GM23338 (cell line): Measurements from ENCODE around the gene PIGN. TPM values are rescaled to one million over a fixed set of nuclear protein-coding genes. Genes with fewer than 3 reads are reported as not detected.

Experiments
- ATAC-seq: fragments of 200-7000 bp; cut with Tn5 transposase; 3 replicates; pipeline ENCODE4 v1.9.1; 2020
- DNase-seq: peaks from one replicate; pipeline ENCODE4 v3.0.0-alpha.2; 2015; ENCODE audit warnings: low spot score
- H2AFZ ChIP-seq: fragments of 200-600 bp; sonication (generic); 2 replicates; pipeline ENCODE4 v1.8.0; 2016; ENCODE audit warnings: antibody characterized with exemption, mild to moderate bottlenecking, moderate library complexity
- H3F3A ChIP-seq: fragments of 200-600 bp; sonication (generic); replicated peaks from 2 replicates; pipeline ENCODE4 v1.8.0; 2017; ENCODE audit warnings: antibody characterized with exemption, mixed run types, low read depth
- H3K27ac ChIP-seq: fragments of 200-600 bp; sonication (generic); 2 replicates; pipeline ENCODE4 v1.6.1; 2016; ENCODE audit warnings: low read depth
- H3K27me3 ChIP-seq: fragments of 200-600 bp; sonication (generic); 2 replicates; pipeline ENCODE4 v1.8.0; 2016; ENCODE audit warnings: mild to moderate bottlenecking, mixed run types, moderate library complexity; ENCODE audit not compliant: insufficient read depth
- H3K36me3 ChIP-seq: fragments of 200-600 bp; sonication (generic); 2 replicates; pipeline ENCODE4 v1.8.0; 2016; ENCODE audit warnings: mild to moderate bottlenecking; ENCODE audit not compliant: insufficient read depth
- H3K4me1 ChIP-seq: fragments of 200-600 bp; sonication (generic); 2 replicates; pipeline ENCODE4 v1.8.0; 2016; ENCODE audit warnings: mild to moderate bottlenecking, moderate library complexity; ENCODE audit not compliant: insufficient read depth
- H3K4me2 ChIP-seq: fragments of 200-600 bp; sonication (generic); 2 replicates; pipeline ENCODE4 v1.7.1; 2017; ENCODE audit warnings: mixed run types
- H3K4me3 ChIP-seq: fragments of 200-600 bp; sonication (generic); 2 replicates; pipeline ENCODE4 v1.6.1; 2016; ENCODE audit warnings: mixed run types
- H3K79me2 ChIP-seq: fragments of 200-600 bp; sonication (generic); replicated peaks from 2 replicates; pipeline ENCODE4 v1.8.0; 2017; ENCODE audit warnings: mild to moderate bottlenecking; ENCODE audit not compliant: insufficient read depth
- H3K9me2 ChIP-seq: fragments of 200-600 bp; sonication (generic); 2 replicates; pipeline ENCODE4 v1.8.0; 2017; ENCODE audit not compliant: insufficient read depth
- H4K20me1 ChIP-seq: fragments of 200-600 bp; sonication (generic); replicated peaks from 2 replicates; pipeline ENCODE4 v1.8.0; 2017; ENCODE audit warnings: mild to moderate bottlenecking; ENCODE audit not compliant: insufficient read depth
- H3K27ac Mint-ChIP-seq: 2 replicates; pipeline ENCODE4 v1.8.0; 2020; ENCODE audit warnings: inconsistent platforms, mild to moderate bottlenecking, moderate library complexity, mixed read lengths
- H3K27me3 Mint-ChIP-seq: 3 replicates; pipeline ENCODE4 v1.8.0; 2022; ENCODE audit warnings: low read depth, mild to moderate bottlenecking, moderate library complexity, mixed read lengths, inconsistent platforms; ENCODE audit not compliant: insufficient read depth, poor library complexity
- H3K36me3 Mint-ChIP-seq: 3 replicates; pipeline ENCODE4 v1.8.0; 2021; ENCODE audit warnings: low read depth, mild to moderate bottlenecking, inconsistent platforms, moderate library complexity, mixed read lengths
- H3K4me1 Mint-ChIP-seq: 3 replicates; pipeline ENCODE4 v1.8.0; 2020; ENCODE audit warnings: mild to moderate bottlenecking, inconsistent platforms, mixed read lengths
- H3K4me3 Mint-ChIP-seq: 3 replicates; pipeline ENCODE4 v1.8.0; 2021; ENCODE audit warnings: moderate library complexity, mild to moderate bottlenecking, inconsistent platforms, mixed read lengths
- H3K9me3 Mint-ChIP-seq: 3 replicates; pipeline ENCODE4 v1.8.0; 2020; ENCODE audit warnings: moderate library complexity, mild to moderate bottlenecking, inconsistent platforms, mixed read lengths
- CREB1 ChIP-seq: fragments of 250-450 bp; sonication (Bioruptor Pico); IDR thresholded peaks from 2 replicates; pipeline ENCODE4 v1.5.0; 2020; ENCODE audit warnings: low read depth, mild to moderate bottlenecking, moderate library complexity
- EZH2 ChIP-seq: fragments of 200-600 bp; sonication (generic); IDR thresholded peaks from one replicate; pipeline ENCODE4 v1.8.0; 2017; ENCODE audit warnings: antibody characterized with exemption, mild to moderate bottlenecking, low read depth; ENCODE audit not compliant: unreplicated experiment
- EZH2phosphoT487 ChIP-seq: fragments of 200-600 bp; sonication (generic); IDR thresholded peaks from one replicate; pipeline ENCODE4 v1.8.1; 2018; ENCODE audit warnings: antibody characterized with exemption; ENCODE audit not compliant: unreplicated experiment
- JUNB ChIP-seq: IDR thresholded peaks from one replicate; pipeline ENCODE4 v1.6.1; 2016; ENCODE audit warnings: antibody characterized with exemption; ENCODE audit not compliant: unreplicated experiment
- NANOG ChIP-seq: IDR thresholded peaks from 2 replicates; pipeline ENCODE4 v1.6.1; 2016; ENCODE audit warnings: antibody characterized with exemption, borderline replicate concordance
- POLR2AphosphoS5 ChIP-seq: IDR thresholded peaks from 2 replicates; pipeline ENCODE4 v1.6.1; 2016; ENCODE audit warnings: antibody characterized with exemption, low read depth
- STAT1 ChIP-seq: IDR thresholded peaks from one replicate; pipeline ENCODE4 v1.6.1; 2016; ENCODE audit warnings: antibody characterized with exemption; ENCODE audit not compliant: unreplicated experiment
- ZNF114 ChIP-seq: fragments of 250-450 bp; sonication (Bioruptor Pico); IDR thresholded peaks from 2 replicates; pipeline ENCODE4 v1.5.0; 2020; ENCODE audit warnings: mild to moderate bottlenecking, moderate library complexity
- ZNF331 ChIP-seq: fragments of 250-450 bp; sonication (Bioruptor Pico); IDR thresholded peaks from 2 replicates; pipeline ENCODE4 v1.5.0; 2020; ENCODE audit warnings: low read depth, mild to moderate bottlenecking, moderate library complexity
- polyA plus RNA-seq: library from polyadenylated mRNA; unstranded; fragments of >200 nt; fragmentation: Nextera tagmentation; extraction: Ambion mirVana; gene quantifications from 2 replicates; pipeline ENCODE4 v1.2.1, GENCODE V29; 2016
- total RNA-seq: library from RNA; depleted of rRNA; stranded (reverse); fragments of >200 nt; shearing (Covaris generic); gene quantifications from 2 replicates; pipeline ENCODE4 v1.2.3, GENCODE V29; 2014
- TF ChIP-seq, protein P1 (sequence below), 2 experiments: fragments of 200-600 bp in 1 of 2; sonication (generic) in 1 of 2; conservative IDR thresholded peaks; 2 replicates each; pipeline versions ENCODE4 v1.5.1 to v1.6.1; 2016 to 2017; ENCODE audit warnings: antibody characterized with exemption in 2 of 2, low read depth in 2 of 2, mild to moderate bottlenecking in 2 of 2, moderate library complexity in 1 of 2
- TF ChIP-seq, protein P2 (sequence below): IDR thresholded peaks from 2 replicates; pipeline ENCODE4 v1.6.1; 2016; ENCODE audit warnings: antibody characterized with exemption
- TF ChIP-seq, protein P3 (sequence below): fragments of 250-450 bp; sonication (Bioruptor Pico); IDR thresholded peaks from 2 replicates; pipeline ENCODE4 v1.5.0; 2020; ENCODE audit warnings: mild to moderate bottlenecking, moderate library complexity
- TF ChIP-seq, protein P4 (sequence below): IDR thresholded peaks from one replicate; pipeline ENCODE4 v1.6.1; 2018; ENCODE audit warnings: antibody characterized with exemption; ENCODE audit not compliant: unreplicated experiment

The PIGN gene
- total and polyA plus RNA-seq, 2 experiments from 2014 or later, result 9.4 to 33.0 TPM

DNA sequence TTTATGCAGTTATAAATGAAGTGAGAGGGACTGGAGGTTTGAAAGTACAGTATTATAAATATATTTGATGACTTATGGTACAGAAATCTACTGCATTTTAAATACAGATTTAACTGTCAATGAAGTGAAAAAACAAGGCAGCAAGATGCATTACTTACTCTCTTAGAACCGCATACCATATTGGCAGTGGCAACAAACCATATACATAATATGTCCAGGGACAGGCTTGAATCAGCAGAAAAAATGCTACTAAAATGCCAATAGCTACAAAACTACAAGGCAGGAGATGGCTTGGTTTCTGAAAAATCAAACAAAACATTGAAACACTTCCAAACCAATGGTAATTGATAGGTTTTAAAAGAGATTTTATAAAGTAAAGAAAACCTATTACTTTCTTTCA lies 77.2 kb downstream of the PIGN start:
- no peaks in the 10 kb centered on the region for H3K4me1 ChIP-seq
- H3K27me3 Mint-ChIP-seq, result no peaks in the 10 kb centered on the region
- no peak overlapping the region for H3K4me2 ChIP-seq
- H3K4me1 Mint-ChIP-seq, result no peaks in the 10 kb centered on the region
- H3K4me3 ChIP-seq, result no peak overlapping the region
- no peaks in the 10 kb centered on the region for H4K20me1 ChIP-seq
- DNase-seq (no peak), ATAC-seq (no peak)
- no peak overlapping the region for H3K4me3 Mint-ChIP-seq
- H3K36me3 ChIP-seq, result no peaks in the 10 kb centered on the region
- H3K9me3 Mint-ChIP-seq, result no peaks in the 10 kb centered on the region
- H3F3A ChIP-seq, result no peaks in the 10 kb centered on the region
- no peak overlapping the region for H2AFZ ChIP-seq
- no peak overlapping the region for H3K27ac Mint-ChIP-seq
- H3K9me2 ChIP-seq, result no peaks in the 10 kb centered on the region
- H3K79me2 ChIP-seq, result no peaks in the 10 kb centered on the region
- H3K27ac ChIP-seq, result no peak overlapping the region
- TF ChIP-seq NANOG (no peak), EZH2phosphoT487 (no peak), ZNF114 (no peak), ZNF331 (CRISPR knock-in tag) (no peak), JUNB (no peak), EZH2 (no peak), STAT1 (no peak), POLR2AphosphoS5 (no peak), CREB1 (CRISPR knock-in tag) (no peak)
- TF ChIP-seq, protein P1, sequence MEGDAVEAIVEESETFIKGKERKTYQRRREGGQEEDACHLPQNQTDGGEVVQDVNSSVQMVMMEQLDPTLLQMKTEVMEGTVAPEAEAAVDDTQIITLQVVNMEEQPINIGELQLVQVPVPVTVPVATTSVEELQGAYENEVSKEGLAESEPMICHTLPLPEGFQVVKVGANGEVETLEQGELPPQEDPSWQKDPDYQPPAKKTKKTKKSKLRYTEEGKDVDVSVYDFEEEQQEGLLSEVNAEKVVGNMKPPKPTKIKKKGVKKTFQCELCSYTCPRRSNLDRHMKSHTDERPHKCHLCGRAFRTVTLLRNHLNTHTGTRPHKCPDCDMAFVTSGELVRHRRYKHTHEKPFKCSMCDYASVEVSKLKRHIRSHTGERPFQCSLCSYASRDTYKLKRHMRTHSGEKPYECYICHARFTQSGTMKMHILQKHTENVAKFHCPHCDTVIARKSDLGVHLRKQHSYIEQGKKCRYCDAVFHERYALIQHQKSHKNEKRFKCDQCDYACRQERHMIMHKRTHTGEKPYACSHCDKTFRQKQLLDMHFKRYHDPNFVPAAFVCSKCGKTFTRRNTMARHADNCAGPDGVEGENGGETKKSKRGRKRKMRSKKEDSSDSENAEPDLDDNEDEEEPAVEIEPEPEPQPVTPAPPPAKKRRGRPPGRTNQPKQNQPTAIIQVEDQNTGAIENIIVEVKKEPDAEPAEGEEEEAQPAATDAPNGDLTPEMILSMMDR (conservative IDR thresholded peaks at IDR 0.05; ENCODE audit: low read depth in 2 of 2), result no peak
- TF ChIP-seq, protein P2, sequence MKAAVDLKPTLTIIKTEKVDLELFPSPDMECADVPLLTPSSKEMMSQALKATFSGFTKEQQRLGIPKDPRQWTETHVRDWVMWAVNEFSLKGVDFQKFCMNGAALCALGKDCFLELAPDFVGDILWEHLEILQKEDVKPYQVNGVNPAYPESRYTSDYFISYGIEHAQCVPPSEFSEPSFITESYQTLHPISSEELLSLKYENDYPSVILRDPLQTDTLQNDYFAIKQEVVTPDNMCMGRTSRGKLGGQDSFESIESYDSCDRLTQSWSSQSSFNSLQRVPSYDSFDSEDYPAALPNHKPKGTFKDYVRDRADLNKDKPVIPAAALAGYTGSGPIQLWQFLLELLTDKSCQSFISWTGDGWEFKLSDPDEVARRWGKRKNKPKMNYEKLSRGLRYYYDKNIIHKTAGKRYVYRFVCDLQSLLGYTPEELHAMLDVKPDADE, result no peak
- TF ChIP-seq, protein P3, sequence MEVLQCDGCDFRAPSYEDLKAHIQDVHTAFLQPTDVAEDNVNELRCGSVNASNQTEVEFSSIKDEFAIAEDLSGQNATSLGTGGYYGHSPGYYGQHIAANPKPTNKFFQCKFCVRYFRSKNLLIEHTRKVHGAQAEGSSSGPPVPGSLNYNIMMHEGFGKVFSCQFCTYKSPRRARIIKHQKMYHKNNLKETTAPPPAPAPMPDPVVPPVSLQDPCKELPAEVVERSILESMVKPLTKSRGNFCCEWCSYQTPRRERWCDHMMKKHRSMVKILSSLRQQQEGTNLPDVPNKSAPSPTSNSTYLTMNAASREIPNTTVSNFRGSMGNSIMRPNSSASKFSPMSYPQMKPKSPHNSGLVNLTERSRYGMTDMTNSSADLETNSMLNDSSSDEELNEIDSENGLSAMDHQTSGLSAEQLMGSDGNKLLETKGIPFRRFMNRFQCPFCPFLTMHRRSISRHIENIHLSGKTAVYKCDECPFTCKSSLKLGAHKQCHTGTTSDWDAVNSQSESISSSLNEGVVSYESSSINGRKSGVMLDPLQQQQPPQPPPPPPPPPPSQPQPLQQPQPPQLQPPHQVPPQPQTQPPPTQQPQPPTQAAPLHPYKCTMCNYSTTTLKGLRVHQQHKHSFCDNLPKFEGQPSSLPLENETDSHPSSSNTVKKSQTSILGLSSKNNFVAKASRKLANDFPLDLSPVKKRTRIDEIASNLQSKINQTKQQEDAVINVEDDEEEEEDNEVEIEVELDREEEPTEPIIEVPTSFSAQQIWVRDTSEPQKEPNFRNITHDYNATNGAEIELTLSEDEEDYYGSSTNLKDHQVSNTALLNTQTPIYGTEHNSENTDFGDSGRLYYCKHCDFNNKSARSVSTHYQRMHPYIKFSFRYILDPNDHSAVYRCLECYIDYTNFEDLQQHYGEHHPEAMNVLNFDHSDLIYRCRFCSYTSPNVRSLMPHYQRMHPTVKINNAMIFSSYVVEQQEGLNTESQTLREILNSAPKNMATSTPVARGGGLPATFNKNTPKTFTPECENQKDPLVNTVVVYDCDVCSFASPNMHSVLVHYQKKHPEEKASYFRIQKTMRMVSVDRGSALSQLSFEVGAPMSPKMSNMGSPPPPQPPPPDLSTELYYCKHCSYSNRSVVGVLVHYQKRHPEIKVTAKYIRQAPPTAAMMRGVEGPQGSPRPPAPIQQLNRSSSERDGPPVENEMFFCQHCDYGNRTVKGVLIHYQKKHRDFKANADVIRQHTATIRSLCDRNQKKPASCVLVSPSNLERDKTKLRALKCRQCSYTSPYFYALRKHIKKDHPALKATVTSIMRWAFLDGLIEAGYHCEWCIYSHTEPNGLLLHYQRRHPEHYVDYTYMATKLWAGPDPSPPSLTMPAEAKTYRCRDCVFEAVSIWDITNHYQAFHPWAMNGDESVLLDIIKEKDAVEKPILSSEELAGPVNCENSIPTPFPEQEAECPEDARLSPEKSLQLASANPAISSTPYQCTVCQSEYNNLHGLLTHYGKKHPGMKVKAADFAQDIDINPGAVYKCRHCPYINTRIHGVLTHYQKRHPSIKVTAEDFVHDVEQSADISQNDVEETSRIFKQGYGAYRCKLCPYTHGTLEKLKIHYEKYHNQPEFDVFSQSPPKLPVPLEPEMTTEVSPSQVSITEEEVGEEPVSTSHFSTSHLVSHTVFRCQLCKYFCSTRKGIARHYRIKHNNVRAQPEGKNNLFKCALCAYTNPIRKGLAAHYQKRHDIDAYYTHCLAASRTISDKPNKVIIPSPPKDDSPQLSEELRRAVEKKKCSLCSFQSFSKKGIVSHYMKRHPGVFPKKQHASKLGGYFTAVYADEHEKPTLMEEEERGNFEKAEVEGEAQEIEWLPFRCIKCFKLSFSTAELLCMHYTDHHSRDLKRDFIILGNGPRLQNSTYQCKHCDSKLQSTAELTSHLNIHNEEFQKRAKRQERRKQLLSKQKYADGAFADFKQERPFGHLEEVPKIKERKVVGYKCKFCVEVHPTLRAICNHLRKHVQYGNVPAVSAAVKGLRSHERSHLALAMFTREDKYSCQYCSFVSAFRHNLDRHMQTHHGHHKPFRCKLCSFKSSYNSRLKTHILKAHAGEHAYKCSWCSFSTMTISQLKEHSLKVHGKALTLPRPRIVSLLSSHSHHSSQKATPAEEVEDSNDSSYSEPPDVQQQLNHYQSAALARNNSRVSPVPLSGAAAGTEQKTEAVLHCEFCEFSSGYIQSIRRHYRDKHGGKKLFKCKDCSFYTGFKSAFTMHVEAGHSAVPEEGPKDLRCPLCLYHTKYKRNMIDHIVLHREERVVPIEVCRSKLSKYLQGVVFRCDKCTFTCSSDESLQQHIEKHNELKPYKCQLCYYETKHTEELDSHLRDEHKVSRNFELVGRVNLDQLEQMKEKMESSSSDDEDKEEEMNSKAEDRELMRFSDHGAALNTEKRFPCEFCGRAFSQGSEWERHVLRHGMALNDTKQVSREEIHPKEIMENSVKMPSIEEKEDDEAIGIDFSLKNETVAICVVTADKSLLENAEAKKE (CRISPR knock-in tag), result no peak
- TF ChIP-seq, protein P4, sequence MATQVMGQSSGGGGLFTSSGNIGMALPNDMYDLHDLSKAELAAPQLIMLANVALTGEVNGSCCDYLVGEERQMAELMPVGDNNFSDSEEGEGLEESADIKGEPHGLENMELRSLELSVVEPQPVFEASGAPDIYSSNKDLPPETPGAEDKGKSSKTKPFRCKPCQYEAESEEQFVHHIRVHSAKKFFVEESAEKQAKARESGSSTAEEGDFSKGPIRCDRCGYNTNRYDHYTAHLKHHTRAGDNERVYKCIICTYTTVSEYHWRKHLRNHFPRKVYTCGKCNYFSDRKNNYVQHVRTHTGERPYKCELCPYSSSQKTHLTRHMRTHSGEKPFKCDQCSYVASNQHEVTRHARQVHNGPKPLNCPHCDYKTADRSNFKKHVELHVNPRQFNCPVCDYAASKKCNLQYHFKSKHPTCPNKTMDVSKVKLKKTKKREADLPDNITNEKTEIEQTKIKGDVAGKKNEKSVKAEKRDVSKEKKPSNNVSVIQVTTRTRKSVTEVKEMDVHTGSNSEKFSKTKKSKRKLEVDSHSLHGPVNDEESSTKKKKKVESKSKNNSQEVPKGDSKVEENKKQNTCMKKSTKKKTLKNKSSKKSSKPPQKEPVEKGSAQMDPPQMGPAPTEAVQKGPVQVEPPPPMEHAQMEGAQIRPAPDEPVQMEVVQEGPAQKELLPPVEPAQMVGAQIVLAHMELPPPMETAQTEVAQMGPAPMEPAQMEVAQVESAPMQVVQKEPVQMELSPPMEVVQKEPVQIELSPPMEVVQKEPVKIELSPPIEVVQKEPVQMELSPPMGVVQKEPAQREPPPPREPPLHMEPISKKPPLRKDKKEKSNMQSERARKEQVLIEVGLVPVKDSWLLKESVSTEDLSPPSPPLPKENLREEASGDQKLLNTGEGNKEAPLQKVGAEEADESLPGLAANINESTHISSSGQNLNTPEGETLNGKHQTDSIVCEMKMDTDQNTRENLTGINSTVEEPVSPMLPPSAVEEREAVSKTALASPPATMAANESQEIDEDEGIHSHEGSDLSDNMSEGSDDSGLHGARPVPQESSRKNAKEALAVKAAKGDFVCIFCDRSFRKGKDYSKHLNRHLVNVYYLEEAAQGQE, result no peak
- H3K27me3 ChIP-seq, result no peaks in the 10 kb centered on the region
- H3K36me3 Mint-ChIP-seq, result no peaks in the 10 kb centered on the region
